OCI-LY7 (cell line): ENCODE data around the gene ZSWIM8. TPM values are rescaled to one million over a fixed set of nuclear protein-coding genes. Genes with fewer than 3 reads are reported as not detected.

Experiments used
- BruUV-seq: library from RNA; stranded (reverse); fragments of 400-500 nt; replicated peaks from 2 replicates; lab custom pipeline; 2021; lab: Mats Ljungman, UMichigan
- CTCF ChIA-PET: fragments of 300-600 bp; sonication (Branson Sonifier 250); formaldehyde crosslinking; loops from one replicate; lab custom pipeline; 2022; ENCODE audit warnings: antibody characterized with exemption; ENCODE audit not compliant: unreplicated experiment; lab: Charles Lee
- POLR2A ChIA-PET: fragments of 300-600 bp; sonication (Branson Sonifier 250); formaldehyde crosslinking; loops from one replicate; lab custom pipeline; 2022; ENCODE audit warnings: antibody characterized with exemption; lab: Charles Lee
- DNase-seq: peaks from one replicate; pipeline ENCODE4 v3.0.0-alpha.2; 2015; ENCODE audit warnings: low spot score
- H2AFZ ChIP-seq: fragments of 200-600 bp; sonication (generic), shearing (Covaris generic); 2 replicates; pipeline ENCODE4 v1.6.1; 2014; ENCODE audit warnings: mild to moderate bottlenecking, antibody characterized with exemption, low read length, moderate library complexity
- H3K27ac ChIP-seq: fragments of 200-600 bp; sonication (generic); 2 replicates; pipeline ENCODE4 v1.5.1; 2014; ENCODE audit warnings: mixed run types, low read depth, mild to moderate bottlenecking, moderate library complexity, low read length, inconsistent platforms; ENCODE audit not compliant: poor library complexity, severe bottlenecking
- H3K36me3 ChIP-seq: fragments of 200-600 bp; sonication (generic); 2 replicates; pipeline ENCODE4 v1.6.1; 2014; ENCODE audit warnings: mild to moderate bottlenecking, antibody characterized with exemption, low read length, moderate library complexity, mixed read lengths; ENCODE audit not compliant: insufficient read depth
- H3K4me1 ChIP-seq: fragments of 200-600 bp; sonication (generic); 2 replicates; pipeline ENCODE4 v1.5.1; 2014; ENCODE audit warnings: mild to moderate bottlenecking, low read length; ENCODE audit not compliant: insufficient read depth, poor library complexity, severe bottlenecking
- H3K4me2 ChIP-seq: fragments of 200-600 bp; sonication (generic); 2 replicates; pipeline ENCODE4 v1.6.1; 2014; ENCODE audit warnings: mild to moderate bottlenecking, low read length
- H3K4me3 ChIP-seq: fragments of 200-600 bp; sonication (generic); 2 replicates; pipeline ENCODE4 v1.5.1; 2014; ENCODE audit warnings: mild to moderate bottlenecking, low read depth, low read length; ENCODE audit not compliant: poor library complexity, severe bottlenecking
- H3K79me2 ChIP-seq: fragments of 200-600 bp; sonication (generic); 2 replicates; pipeline ENCODE4 v1.6.1; 2016; ENCODE audit warnings: low read depth, mild to moderate bottlenecking, low read length, moderate library complexity, mixed read lengths; ENCODE audit not compliant: insufficient read depth
- H3K9me2 ChIP-seq: fragments of 200-600 bp; sonication (generic); 2 replicates; pipeline ENCODE4 v1.6.1; 2016; ENCODE audit warnings: mild to moderate bottlenecking, low read length, mixed read lengths; ENCODE audit not compliant: insufficient read depth
- H3K9me3 ChIP-seq: fragments of 200-600 bp; sonication (generic); 2 replicates; pipeline ENCODE4 v1.6.1; 2014; ENCODE audit warnings: mild to moderate bottlenecking, mixed run types, low read length, mixed read lengths
- H4K20me1 ChIP-seq: fragments of 200-600 bp; sonication (generic); 2 replicates; pipeline ENCODE4 v1.6.1; 2014; ENCODE audit warnings: mild to moderate bottlenecking, antibody characterized with exemption, low read length, moderate library complexity, mixed read lengths; ENCODE audit not compliant: insufficient read depth
- EZH2phosphoT487 ChIP-seq: fragments of 200-600 bp; sonication (generic); IDR thresholded peaks from 2 replicates; pipeline ENCODE4 v1.6.1; 2018; ENCODE audit warnings: low read depth, borderline replicate concordance, mild to moderate bottlenecking, mixed run types, antibody characterized with exemption, low read length, moderate library complexity, mixed read lengths
- intact Hi-C: fragments of 100-400 bp; cut with micrococcal nuclease; formaldehyde crosslinking; loops from one replicate; pipeline ENCODE4 v1.10.0; 2022; ENCODE audit not compliant: unreplicated experiment
- total RNA-seq, 2 experiments: library from RNA; depleted of rRNA in 1 of 2; stranded (reverse); fragments of >200 nt in 1 of 2; shearing (Covaris generic) in 1 of 2; gene quantifications; 2 replicates each; pipeline ENCODE4 v1.2.3, GENCODE V29; 2014 to 2022
- TF ChIP-seq, protein P1 (sequence below): fragments of 200-600 bp; sonication (generic); conservative IDR thresholded peaks from 2 replicates; pipeline ENCODE4 v1.5.1; 2014; ENCODE audit warnings: mild to moderate bottlenecking, antibody characterized with exemption, low read length, moderate library complexity, mixed read lengths

ZSWIM8 gene
- total RNA-seq, 2 experiments from 2014 or later = 22.0 to 52.6 TPM

DNA sequence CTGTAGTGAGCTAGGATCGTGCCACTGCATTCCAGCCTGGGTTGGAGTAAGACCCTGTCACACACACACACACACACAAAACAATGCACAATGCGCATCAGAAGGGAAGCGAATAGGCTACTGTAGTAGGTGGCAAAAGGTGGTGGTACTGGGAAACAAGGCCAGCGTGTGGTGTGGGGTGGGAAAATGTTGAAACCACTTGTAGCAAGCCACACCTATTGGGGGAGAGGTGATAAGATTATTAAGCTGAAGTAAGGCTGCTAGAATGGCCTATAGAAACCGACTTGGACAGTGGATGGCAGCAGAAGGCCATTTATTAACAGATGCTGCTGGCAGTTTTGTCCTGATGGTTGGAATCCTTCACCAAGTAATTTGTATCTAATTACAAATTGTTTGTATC lies 10.8 kb upstream of the ZSWIM8 start:
- no peak overlapping the region for H3K27ac ChIP-seq
- TF ChIP-seq, protein P1, sequence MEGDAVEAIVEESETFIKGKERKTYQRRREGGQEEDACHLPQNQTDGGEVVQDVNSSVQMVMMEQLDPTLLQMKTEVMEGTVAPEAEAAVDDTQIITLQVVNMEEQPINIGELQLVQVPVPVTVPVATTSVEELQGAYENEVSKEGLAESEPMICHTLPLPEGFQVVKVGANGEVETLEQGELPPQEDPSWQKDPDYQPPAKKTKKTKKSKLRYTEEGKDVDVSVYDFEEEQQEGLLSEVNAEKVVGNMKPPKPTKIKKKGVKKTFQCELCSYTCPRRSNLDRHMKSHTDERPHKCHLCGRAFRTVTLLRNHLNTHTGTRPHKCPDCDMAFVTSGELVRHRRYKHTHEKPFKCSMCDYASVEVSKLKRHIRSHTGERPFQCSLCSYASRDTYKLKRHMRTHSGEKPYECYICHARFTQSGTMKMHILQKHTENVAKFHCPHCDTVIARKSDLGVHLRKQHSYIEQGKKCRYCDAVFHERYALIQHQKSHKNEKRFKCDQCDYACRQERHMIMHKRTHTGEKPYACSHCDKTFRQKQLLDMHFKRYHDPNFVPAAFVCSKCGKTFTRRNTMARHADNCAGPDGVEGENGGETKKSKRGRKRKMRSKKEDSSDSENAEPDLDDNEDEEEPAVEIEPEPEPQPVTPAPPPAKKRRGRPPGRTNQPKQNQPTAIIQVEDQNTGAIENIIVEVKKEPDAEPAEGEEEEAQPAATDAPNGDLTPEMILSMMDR = peak; percentile 62
- TF ChIP-seq EZH2phosphoT487 = no peak
- H3K4me2 ChIP-seq = peak overlapping the region; percentile 98
- ChIA-PET CTCF (no interaction called here), POLR2A (no interaction called here)
- no peaks in the 10 kb centered on the region for H3K9me3 ChIP-seq
- peak; percentile 53 for DNase-seq
- H3K4me1 ChIP-seq = peaks cover 45% of the 10 kb centered on the region
- H3K4me3 ChIP-seq = peak overlapping the region; percentile 82
- no TSS peak for BruUV-seq
- H4K20me1 ChIP-seq = no peaks in the 10 kb centered on the region
- intact Hi-C loops = no loop called here
- H2AFZ ChIP-seq = no peak overlapping the region
- H3K79me2 ChIP-seq = peaks cover 51% of the 10 kb centered on the region
- no peaks in the 10 kb centered on the region for H3K9me2 ChIP-seq
- H3K36me3 ChIP-seq = peaks cover 83% of the 10 kb centered on the region

DNA sequence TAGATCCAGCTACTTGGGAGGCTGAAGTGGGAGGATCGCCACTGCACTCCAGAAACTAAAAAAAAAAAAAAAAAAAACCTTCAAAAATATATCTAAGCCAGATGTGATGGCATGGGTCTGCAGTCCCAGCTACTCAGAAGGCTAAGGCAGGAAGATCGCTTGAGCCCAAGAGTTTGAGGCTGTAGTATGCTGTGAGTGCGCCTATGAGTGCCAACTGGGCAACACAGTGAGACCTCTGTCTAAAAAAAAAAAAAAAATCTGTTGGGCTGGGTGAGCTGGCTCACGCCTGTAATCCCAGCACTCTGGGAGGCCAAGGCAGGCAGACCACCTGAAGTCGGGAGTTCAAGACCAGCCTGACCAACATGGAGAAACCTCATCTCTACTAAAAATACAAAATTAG lies 6.4 kb upstream of the ZSWIM8 start:
- Histone ChIP-seq H3K4me3 (no peak overlapping the region), H3K79me2 (peaks cover 81% of the 10 kb centered on the region), H4K20me1 (peaks cover 12% of the 10 kb centered on the region; the same call in 1 of the 2 replicates), H2AFZ (no peak overlapping the region), H3K9me2 (no peaks in the 10 kb centered on the region), H3K4me2 (no peak overlapping the region), H3K4me1 (peaks cover 47% of the 10 kb centered on the region), H3K36me3 (peaks cover 59% of the 10 kb centered on the region), H3K27ac (no peak overlapping the region), H3K9me3 (no peaks in the 10 kb centered on the region)
- BruUV-seq = no TSS peak
- no peak for DNase-seq
- POLR2A ChIA-PET = interaction anchor here (0.6 to 1.8 kb wide), 3 partner anchors 9 to 31 kb away, joined by 3 to 7 read pairs (median 3); no protein-coding TSS in a partner anchor
- intact Hi-C loops = no loop called here
- CTCF ChIA-PET = no interaction called here
- TF ChIP-seq EZH2phosphoT487 = no peak
- TF ChIP-seq, protein P1 = no peak

DNA sequence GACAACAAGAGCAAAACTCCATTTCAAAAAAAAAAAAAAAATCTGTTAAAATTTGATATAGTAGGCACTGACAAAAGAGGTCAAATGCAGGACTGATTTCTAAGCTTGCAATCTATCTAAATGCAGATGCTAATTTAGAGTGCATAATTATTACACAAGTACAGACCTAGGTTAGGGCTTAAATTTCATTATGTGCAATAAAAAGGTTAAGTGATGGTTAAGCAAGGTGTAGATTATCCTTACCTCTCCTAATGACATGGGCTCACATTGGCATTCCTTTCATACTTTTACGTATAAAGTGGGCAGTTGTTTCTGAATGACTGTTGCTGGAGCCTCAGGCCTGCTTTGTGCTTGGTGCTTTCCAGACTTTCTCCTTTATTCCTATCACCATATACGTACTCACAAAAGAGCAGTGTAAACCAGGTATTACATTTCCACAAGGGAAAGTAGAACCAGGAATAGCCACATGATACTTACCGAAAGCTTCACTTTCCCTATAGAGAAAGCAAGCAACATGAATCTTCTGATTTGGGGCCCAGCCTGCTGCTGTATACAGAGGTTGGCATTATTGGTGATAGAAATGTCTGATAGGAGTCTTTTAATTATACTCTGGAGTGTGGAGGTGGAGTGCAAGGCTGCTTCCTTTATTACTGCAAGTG lies 5.7 kb upstream of the ZSWIM8 start:
- TF ChIP-seq, protein P1 = no peak
- no peak for TF ChIP-seq EZH2phosphoT487
- CTCF ChIA-PET = no interaction called here
- no TSS peak for BruUV-seq
- Histone ChIP-seq H3K36me3 (peaks cover 54% of the 10 kb centered on the region), H3K4me3 (peak overlapping the region; percentile 18), H2AFZ (no peak overlapping the region), H3K9me2 (no peaks in the 10 kb centered on the region), H3K9me3 (no peaks in the 10 kb centered on the region), H4K20me1 (peaks cover 12% of the 10 kb centered on the region; the same call in 1 of the 2 replicates), H3K4me2 (peak overlapping the region; percentile 82), H3K4me1 (peaks cover 46% of the 10 kb centered on the region), H3K27ac (peak overlapping the region; percentile 6), H3K79me2 (peaks cover 81% of the 10 kb centered on the region)
- POLR2A ChIA-PET = interaction anchor here (0.7 to 3.3 kb wide), 4 partner anchors 8 to 49 kb away, joined by 3 to 27 read pairs (median 6); a partner anchor contains a TSS
- no peak for DNase-seq
- intact Hi-C loops = no loop called here
